DMS153 treated with DMSO at 0.1 percent for 48 hours (cell line): Measurements from ENCODE around the gene AGTPBP1.

Experiments
- DNase-seq: peaks from one replicate; lab custom pipeline; 2025; ENCODE audit not compliant: unreplicated experiment; lab: John Stamatoyannopoulos, UW

The AGTPBP1 gene

DNA sequence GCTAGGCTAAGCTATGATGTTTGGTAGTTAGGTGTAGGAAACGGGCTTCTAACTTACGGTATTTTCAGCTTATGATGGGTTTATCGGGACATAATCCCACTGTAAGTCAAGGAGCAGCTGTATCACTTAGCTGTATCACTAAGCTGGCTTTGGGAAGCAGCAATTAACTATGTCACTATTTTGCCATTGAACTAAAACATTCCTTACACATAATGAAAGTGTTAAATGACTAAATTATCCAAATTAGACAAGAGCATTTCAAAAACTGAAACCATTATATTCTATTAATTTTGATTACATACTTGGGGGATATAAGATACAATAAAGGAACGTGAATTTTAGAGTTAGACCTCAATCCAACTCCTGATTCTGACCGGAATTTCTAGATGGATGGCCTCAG, 188.3 kb downstream of the AGTPBP1 start:
- DNase-seq = no peak

DNA sequence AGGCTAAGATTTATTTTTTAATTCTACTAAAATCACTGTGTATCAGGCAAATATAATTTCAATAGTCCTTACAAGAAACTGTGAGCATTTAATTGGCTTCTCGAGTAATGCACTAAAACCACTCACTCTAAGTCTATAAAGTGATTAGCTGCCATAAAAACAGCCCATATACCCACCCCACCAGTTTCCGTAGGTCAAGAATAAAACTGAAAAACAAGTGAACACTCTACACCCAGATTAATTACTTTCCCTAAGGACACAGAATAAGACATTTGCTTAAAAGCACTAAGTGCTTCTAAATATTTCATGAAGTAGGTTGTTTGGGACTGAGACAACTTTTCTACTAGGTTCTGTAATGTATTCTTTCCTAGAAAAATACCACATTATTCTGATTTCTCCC, 194.2 kb downstream of the AGTPBP1 start:
- DNase-seq = no peak

DNA sequence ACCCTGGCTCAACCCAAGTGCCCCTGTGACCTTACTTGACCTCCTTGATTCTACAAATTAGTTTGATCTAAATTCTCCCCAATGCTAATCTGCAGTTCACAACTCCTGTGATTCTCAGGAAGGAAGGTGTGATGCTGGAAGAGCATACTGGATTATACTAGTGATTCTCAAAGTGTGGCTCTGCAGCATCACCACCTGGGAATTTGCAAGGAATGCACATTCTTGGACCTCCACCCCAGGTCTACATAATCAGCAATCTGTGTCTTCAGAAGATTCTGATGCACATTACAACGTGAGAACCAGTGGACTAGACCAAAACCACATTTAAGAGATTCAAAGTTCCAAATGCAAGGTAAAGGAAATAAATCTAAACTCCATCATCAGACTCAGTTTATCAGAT, 198.6 kb downstream of the AGTPBP1 start:
- DNase-seq = no peak

DNA sequence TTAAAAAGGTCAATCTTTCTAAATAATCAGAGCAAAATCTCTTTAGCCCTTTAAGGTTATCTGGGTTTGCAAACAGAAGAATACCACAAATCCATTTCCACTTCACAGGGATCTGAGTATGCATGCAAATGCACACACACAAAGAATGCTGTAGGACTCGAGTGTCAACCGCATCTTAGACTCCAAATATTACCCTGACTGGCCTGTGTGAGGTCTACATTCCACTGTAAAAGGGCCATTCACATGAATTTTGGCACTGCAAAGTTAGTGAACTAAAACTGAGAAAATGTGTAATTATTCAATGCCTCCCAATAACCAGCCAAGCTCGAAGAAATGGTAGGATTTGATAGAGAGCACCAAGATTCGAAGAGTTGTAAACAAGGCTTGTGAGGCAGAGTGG, 199.9 kb downstream of the AGTPBP1 start:
- DNase-seq = no peak

DNA sequence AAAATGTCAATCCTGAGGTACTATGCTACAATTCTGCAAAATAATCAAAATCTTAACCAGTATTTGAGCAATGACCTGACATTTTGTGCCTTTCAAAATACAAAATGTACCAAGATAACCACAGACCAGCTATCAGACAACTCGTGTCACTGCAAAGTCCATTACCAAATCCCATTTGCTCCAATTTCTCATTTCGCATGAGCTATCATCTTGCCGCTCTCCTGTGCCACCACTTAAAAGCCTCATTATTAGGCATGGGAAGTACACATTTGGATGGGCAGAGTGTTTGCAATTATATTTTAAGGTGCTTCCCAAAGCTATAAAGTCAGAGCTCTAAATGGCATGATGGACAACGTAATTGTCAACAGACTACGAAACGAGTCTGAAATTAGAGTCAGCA, 205.2 kb downstream of the AGTPBP1 start:
- no peak for DNase-seq

DNA sequence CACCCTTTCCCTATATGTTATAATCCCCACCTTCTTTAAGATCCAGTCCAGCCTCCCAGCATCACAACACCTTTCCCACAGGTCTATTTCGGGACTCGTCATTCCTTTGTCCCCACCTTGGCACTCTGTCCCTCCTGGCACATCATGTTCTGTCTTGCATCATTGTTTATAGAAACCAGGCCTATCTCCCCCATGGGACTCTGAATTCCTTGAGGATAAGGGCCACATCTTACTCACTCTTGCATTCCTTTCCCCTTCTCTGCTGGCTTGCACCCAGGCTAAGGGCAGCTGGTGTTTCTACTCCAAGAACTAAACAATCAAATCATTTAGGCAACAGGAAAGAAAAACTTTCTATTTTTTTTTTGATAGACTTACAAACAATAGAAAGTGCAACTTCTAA, 205.7 kb downstream of the AGTPBP1 start:
- no peak for DNase-seq

DNA sequence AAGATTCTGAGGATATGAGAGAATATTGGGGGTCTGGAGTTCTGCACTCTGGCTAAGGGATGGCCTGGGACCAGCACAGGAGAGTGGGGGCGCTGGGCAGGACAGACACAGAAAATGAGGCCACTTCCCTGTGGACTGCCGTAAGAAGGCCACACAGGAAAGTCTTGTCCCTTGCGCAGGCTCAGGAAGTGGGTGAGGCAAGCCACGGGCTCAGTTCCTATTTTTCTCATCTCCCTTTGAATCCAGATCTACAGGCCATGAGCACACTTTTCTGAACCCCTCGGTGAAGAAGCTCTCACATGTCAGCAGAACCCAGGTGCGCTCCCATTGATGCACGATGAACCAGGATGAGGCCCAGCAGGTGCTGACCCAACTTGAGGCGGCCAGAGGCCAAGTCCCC, 207.4 kb downstream of the AGTPBP1 start:
- no peak for DNase-seq

DNA sequence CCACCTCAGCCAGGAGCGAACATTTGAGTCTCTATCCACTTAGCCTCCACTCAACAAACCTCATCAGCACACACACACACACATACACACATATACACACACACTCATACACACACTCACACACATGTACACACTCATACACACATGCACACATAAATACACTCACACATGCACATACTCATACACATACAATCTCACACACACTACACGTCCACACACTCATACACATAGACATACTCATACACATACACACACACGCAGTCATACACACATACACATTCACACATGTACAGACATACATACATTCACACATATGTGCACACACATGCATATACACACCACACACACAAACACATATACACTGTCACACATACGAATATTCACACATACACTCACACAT, 208.2 kb downstream of the AGTPBP1 start:
- no peak for DNase-seq

DNA sequence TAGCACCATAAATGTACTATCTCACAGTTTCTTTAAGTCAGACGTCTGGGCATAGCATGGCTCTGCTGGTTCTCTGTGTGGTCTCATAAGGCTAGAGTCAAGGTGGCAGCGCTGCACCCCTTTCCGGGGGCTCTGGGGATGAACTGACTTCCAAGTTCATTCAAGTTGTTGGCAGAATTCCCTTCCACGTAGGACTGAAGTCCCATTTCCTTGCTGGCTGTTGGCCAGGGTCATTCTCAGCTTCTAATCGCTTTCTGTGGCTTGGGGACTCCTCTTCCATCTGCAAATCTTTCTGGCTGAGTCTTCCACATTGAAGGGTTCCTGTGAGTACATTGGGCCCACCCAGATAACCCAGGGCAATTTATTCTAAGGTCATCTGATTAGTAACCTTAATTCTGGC, 211.0 kb downstream of the AGTPBP1 start:
- no peak for DNase-seq

DNA sequence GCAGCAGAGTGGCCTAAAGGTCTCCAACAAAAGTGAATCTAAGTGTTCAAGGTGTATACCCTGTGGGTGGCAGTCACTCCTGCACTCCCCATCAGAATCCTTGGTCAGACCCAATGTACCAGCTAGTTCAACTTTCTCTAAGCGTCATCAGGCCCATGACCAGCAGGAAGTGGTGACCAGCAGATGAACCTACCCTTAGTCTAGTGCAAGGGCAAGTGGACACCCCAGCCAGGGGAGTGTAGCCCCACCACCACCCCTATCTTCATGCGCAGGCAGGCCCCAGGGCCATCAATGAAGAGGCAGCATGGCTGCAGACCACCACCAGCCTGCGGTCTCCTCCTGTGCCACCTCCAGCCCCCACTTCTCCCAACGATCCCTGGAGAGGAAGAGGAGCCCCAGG, 213.1 kb downstream of the AGTPBP1 start:
- no peak for DNase-seq

DNA sequence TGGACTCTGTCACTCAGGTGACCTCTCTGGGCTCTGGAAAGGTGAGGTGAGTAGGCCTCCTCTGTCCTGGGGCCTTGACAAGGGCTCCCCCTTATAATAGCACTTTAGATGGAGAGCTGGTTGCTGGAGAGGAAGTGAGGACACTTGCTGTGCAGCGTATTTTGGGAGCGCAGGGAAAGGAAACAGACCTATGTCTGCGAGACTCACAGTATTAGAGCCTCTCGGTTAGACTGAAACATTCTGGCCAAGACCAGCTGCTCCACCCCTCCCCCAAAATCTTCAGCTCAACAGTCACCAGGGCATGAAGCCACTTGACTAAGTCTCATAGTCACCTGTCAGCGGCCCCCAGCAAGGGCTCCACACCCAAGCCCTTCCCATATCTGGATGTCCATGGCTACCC, 213.6 kb downstream of the AGTPBP1 start:
- DNase-seq = no peak

DNA sequence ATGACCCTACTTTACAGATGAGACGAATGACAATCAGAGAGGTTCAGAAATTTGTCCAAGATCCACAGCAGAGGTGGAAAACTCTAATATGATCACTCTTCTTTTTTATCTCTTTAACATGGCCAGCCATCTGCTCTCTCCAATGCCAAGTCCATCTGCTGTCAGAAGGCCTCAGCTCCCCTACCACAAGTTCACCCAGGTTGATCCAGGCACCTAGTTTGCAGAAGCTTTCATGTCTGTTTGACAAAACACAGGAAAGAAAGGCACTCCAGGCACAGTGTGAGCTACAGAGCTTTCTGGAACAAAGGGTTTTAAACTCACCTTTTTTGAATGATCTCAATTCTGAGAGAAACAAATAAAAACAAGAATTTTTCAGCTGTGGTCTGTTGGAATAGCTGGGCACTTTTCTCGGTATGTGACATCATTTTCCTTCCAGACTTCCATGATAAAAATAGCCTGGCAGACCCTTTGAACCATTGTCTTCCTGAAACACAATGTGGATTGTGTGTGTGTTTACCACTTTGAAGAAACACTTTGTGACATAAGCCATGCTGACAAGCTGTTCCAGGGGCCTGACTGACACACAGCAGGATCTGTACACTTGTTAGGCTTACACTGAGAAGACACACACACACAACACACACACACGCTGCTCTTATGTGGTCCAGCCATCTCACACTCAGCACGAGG, 214.3 kb downstream of the AGTPBP1 start:
- no peak for DNase-seq

DNA sequence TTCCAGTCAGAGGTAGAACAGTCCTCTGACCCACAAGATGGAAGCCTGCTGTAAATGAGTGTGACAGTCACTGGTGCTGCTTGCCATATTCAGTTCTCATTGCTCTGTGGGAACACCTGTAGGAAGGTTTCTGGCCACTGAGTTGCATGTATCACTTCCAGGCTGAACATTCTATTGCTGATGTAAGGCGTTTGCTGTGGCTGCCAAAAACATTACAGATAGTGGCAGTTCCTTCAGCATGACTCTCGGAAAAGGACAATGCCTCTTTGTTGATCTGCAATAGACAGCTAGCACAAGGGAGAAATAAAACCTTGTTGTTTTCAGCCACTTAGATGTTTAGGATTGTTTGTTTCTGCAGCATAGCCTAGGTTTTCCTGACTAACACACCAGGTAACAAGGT, 217.2 kb downstream of the AGTPBP1 start:
- no peak for DNase-seq

DNA sequence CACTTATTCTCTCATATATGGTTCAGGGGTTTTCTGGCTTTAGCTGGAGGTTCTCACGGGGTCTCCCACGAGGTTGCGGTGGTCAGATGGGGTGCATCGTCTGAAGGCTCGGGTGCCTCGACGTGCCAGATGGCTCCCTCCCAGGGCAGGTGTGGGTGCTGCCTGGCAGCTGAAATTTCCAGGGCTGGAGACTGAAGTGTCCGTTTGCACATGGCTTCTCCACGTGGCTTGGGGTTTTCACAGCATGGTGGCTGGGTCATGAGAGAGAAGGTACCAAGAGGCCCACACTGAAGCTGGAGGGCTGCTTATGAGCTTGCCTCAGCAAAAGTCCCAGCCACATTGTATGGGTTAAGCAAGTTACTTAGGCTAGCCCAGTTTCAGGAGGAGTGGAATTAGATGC, 218.6 kb downstream of the AGTPBP1 start:
- no peak for DNase-seq

DNA sequence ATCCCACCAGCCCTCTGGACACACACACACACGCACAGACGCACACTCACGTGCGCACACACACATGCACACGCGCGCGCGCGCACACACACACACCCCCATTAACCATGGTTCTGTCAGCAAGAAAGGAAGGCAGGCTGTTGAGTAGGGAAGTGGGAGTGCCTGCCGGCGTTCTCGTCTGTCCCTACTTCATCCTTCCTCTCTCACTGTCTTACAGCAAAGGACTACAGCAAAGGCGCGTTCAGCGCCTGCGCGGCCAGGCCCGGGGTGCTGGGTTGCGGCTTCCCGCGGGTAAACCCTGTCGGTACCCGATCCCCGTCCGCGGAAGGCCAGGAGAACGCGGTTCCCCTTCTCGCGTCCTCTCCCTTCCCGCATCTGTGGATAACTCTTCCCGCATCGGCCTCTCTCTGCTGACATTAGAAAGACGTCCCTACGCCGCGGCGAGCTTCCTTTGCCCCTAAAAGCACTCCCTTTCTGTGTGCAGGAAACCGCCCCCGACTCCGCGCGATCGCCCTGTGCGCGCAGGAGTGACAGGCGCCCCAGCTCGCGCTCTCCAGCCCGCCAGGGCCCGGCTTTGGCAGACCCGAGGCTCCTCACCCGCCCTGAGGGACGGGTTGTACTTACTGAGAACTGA, 219.2 kb downstream of the AGTPBP1 start:
- peak; percentile 35 for DNase-seq

DNA sequence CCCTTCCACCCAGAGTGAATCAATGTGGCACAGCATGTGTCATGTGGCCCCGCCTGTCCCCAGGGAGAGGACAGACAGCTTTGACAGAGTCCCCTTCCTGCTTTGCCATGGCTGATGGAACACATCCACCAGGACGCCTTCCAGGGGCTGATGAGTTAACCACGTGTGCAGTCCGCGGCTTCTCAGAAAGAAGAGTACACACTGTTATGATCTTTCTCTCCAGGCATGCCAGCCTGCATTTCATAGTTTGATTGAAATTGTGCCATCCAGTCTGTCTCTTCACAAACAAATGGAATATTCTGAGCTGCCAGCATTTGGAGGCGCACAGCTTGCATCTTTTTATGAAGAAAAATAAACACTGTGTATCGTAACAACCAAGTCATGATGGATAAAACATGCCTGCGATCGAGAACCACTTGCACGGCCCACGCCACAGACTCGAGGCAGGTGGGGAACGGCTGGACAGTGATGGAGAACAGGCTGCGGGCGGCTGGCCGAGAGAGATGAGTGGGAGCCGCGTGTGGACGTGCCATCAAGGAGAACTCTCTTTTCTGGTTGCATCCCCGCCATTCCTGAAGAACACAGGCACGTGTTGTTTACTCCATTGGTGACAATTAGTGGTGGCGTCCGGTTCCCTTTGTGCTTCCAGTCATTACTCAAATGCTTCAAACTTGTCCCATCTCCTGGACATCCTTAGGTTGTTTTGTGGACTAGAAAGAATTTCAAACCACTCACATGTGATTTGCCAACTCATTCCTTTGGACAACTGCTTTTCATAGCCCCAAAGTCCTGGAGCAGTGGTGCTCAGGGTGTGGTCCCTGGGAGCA, 220.2 kb downstream of the AGTPBP1 start:
- no peak for DNase-seq

DNA sequence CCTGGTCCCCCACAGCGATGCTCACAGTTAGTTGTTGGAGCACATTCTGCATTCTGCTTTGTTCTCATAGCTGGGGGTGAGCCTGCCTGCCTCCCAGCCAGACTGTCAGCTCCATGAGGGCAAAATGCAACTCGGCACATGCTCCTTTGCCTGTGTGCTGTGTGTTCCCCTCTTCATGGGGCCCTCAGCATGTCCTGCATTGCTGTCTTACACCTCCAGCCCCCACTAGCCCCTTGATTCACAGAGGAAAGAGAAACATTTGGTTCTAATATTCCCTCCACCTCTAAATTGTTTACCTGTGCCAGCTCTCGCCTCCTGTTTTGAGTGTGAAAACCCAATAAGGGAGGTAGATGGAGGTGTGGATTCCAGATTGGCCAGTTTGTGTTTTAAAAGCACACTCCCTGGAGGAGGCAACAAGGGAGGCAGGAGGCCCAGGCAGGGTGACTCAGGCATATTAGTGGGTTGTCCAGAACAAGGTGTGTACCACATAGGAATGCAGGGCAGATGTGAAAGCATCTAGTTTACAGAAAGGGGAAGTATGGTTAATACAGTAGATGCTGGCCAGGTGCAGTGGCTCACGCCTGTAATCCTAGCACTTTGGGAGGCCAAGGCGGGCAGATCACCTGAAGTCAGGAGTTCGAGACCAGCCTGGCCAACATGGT, 224.6 kb downstream of the AGTPBP1 start:
- DNase-seq = no peak

DNA sequence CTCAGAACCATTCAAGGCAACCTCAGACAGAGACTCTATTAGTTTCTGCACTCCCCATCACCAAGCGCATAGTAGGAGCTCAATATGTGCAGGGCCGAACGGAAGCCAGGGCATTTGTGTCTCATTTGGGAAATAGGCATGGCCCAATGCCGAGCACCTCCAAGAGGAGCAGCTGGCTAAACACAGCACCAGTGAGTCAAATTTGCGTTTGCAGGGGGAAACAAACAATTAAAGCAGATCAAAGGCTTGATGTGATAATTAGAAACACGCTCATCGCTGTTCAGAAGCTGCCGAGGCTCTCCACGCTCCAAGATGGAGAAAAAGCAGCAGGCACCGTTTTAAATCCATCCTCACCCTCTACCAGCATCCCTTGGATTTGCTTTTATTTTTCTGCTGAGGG, 225.3 kb downstream of the AGTPBP1 start:
- DNase-seq = no peak

DNA sequence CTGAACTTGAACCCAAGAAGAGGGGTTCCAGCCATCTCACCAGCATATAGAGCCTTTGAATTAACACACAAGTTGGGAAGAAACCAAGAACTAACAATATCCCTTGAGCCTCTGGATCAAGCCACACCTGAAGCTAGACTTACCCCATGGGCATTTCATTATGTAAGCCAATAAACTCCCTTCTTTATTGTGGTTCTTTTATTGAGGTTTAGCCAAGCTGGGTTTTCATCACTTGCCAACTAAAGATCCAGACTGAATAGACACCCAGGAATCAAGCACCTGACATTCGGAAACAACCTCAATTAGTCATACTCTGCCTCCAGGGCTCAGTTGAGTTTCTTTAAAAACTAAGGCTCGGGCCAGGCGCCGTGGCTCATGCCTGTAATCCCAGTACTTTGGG, 226.7 kb downstream of the AGTPBP1 start:
- DNase-seq = no peak

DNA sequence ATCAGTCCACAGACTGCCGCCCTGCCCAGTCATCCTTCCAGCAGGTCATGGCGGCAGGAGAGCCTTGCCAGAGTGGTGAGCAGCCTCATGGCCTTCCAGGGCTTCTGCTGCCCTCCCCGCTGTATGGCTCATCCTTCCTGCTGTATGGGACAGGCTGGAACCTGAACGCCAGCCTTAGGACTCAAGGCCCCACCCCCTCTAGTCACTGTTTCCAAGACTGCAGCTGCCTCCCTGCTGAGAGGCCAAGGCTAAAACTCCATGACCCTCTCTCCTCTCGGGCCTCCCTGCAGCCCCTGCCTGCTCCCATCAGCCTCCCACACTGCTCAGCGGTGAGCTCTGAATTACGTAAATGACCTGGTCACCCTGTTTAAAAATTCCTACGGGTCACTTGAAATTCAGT, 227.5 kb downstream of the AGTPBP1 start:
- DNase-seq = no peak

DNA sequence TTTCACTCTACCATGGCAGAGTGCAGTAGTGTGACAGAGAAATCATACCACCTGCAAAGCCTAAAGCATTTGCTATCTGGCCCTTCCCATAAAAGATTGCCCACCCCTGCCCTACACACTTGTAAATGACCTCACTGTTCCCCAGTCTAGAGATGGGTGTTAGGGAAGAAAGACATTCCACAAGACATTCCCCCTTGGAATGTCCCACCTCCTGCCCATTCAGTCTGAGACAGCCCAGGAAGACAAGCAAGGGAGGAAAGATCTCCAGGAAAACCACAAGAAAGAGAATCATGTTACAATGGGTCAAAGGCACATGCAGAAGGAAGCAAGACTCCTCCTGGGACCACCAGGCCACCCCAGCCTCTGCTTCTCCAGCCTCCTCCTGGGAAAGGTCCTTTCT, 230.0 kb downstream of the AGTPBP1 start:
- no peak for DNase-seq
